Skin of body (tissue), 2 donors: ENCODE data around the gene WDR4. TPM values are rescaled to one million over a fixed set of nuclear protein-coding genes. Genes with fewer than 3 reads are reported as not detected.
"Not testable (repeated sequence)": the region's sequence is repeated elsewhere in the genome, so short reads cannot be mapped to it uniquely, and the experiment has no call there.

Source experiments
- DNase-seq: peaks from one replicate; lab custom pipeline; 2025; lab: John Stamatoyannopoulos, UW
- total RNA-seq: library from RNA; depleted of rRNA; stranded (reverse); fragments of >200 nt; gene quantifications from one replicate; pipeline ENCODE4 v1.2.3, GENCODE V29; 2014

WDR4 gene
- total RNA-seq, 1 donor from 2014 or later = 8.6 TPM

GRCh38 chr21:42820616-42821465 is 58.5 kb downstream of the WDR4 start:
- DNase-seq = no peak

DNA sequence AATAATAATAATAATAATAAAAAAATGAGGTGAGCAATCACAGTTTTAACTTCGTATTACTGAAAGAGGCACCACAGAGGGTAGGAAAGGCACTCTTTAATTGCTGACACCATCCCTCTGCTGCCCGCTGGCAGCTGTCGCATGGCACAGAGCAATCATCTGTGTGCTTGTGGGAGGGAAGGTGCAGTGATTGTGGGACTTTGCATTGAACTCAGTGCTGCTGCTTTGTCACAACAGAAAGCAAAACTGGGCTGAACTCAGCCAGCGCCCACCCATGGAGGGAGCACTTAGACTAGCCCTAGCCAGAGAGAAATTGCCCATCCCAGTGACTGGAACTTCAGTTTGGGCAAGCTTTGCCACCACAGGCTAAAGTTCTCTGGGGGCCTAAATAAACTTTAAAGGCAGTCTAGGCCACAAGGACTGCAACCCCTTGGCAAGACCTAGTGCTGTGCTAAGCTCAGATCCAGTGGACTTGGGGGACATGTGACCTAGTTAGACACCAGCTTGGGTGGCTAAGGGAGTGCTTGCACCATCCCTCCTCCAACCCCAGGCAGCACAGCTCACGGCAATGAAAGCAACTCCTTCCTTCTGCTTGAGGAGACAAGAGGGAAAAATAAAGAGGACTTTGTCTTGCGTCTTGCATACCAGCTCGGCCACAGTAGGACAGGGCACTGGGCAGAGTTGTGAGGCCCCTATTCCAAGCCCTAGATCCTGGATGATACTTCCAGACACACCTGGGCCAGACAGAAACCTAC is 59.3 kb downstream of the WDR4 start:
- no peak for DNase-seq

DNA sequence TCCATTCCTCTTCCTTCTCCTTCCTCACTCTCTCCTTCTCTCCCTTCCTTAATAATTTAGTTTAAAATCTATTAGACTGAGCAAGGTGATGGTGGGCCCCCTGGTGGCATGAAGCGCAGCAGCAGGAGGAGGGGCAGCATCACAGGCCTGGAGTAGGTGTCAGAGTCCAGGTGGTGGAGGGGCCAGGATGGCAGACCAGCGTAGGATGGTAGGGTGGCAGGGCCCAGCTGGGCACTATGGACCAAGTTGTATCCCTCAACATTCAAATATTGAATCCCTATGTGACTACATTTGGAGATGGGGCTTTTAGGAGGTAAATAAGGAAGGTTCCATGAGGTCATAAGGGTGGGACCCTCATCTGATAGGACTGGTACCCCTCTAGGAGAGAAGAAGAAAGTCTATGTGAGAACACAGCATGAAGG is 61.0 kb downstream of the WDR4 start:
- DNase-seq = no peak

DNA sequence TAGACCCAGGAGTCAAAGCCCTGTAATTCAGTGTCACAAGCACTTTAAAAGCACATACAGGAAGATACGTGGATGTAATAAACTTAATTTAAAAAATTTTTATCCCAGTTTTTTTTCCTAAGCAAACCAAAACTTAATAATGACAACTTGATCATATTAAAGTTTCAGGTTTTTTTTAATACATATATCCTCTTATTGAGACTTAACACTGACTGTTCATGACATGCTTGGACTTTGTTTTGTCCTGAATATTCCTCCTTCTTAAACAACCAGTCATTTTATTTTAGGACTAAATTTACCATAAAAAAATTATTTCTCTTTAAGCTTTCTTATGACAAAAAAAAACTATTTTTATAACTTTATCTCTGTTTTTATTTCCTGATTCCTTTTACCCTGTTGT is 64.1 kb downstream of the WDR4 start:
- no peak for DNase-seq

DNA sequence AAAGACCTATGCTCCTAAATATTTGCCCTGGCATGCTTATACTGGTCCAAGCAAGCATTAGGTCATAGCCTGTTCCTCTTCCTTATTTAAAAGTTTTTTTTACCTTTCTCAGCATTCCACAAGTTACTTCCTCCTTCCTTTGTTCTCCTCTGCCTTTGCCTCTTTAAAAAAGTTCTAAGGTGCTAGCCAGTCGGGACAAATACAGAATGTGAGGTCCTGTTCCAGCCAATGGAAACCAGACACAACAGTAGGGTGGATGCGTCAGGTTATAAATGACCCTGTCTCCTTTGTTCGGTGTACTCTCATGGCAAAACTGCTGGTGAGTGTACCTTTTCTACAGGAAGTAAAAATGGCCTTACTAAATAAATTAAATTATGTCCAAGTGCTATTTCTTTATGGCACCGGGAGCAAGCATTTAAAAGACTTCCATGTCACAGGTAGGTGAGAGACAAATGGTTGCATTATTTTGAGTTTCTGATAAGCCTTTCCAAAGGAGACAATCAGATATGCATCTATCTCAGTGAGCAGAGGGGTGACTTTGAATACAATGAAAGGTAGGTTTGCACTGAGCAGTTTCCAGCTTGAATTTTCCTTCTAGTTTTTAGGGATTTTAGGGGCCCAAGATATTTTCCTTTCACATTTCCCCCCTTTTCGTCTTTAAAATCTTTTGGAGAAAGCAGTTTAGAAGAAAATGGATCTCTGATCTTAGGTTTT is 66.7 kb downstream of the WDR4 start:
- DNase-seq = not testable (repeated sequence)

DNA sequence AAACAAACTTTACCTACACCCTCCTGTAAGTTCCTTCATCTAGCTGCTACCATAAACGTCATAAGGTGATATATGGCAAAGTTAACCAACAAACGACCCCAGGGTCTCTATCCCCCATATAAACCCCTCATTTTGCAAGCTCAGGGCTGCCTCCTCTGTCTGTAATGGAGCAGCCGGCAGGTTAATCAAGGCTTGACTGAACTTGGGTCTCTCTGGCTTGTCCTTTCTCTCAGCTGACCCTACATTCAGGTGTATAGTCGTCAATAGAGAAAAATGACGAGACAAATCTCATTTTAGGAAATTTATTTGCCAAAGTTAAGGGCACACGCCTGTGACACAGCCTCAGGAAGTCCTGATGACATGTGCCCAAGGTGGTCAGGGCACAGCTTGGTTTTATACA is 67.4 kb downstream of the WDR4 start:
- DNase-seq = no peak

- DNase-seq = no peak
Observed at GRCh38 chr21:42809577-42810475, 69.5 kb downstream of the WDR4 start.

DNA sequence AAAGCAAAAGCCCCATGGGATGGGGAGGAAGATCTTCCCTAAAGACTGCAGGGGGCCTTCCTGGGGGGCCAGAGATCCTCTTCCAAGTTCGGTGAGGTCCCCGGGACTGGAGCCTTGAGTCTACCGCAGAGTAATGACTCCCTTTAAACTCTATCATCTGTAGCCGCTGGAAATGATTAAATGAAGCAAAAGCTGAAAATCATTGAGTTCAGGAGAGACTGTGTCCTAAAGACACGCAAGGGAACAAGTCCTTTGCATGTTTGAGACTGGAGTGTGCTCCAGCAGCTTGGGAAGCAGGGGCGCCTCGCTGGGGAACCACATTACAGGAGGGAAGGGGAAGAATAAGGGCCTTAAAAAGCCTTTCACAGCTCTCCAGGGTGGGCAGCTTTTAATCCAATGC is 70.2 kb downstream of the WDR4 start:
- DNase-seq = no peak

- no peak for DNase-seq
Observed at GRCh38 chr21:42807938-42808613, 71.3 kb downstream of the WDR4 start.

- not testable (repeated sequence) for DNase-seq
Observed at GRCh38 chr21:42807293-42807895, 71.9 kb downstream of the WDR4 start.

DNA sequence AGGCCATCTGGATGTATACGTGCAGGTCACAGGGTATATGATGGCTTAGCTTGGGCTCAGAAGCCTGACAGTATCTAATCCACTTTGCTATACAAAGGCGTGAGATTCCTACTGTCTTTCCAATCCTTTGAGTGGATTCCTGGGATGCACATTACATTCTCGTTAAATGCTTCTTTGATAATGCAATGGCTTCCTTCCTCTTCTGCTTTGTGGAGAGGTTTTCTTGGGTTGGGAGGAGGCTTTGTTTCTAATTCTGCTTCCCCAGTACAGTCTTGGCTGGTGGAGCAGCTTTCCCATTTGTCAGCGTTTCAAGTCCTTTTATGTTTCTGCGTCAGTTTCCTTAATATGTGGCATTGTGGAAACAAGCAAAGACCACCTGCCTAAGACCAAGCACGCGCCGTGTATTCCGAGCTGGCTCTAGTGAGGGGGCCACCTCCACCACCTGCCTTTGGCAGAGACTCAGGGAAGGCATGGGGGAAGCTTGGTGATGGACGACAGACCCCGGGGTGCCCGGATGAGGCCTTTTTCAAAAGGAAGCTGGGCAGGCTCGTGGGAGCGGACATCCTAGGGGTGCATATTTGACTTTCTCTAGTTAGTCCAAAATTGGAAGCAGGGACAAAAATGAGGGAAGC is 72.7 kb downstream of the WDR4 start:
- DNase-seq = no peak

GRCh38 chr21:42801616-42802015 is 77.7 kb downstream of the WDR4 start:
- DNase-seq = not testable (repeated sequence)

DNA sequence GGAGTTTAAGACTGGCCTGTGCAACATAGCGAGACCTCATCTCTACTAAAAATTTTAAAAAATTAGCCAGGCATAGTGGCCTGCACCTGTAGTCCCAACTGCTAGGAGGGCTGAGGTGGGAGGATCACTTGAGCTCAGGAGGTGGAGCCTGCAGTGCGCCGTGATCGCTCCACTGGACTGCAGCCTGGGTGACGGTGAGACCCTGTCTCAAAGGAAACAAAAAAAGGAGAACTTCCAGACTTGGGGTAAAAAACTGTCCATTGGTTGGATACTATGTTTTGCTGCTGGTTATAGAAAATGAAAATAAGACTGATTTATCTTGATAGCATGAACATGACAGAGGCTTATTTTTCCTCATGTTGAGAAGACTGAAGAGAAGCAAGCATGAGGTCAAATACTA is 79.4 kb downstream of the WDR4 start:
- DNase-seq = no peak

DNA sequence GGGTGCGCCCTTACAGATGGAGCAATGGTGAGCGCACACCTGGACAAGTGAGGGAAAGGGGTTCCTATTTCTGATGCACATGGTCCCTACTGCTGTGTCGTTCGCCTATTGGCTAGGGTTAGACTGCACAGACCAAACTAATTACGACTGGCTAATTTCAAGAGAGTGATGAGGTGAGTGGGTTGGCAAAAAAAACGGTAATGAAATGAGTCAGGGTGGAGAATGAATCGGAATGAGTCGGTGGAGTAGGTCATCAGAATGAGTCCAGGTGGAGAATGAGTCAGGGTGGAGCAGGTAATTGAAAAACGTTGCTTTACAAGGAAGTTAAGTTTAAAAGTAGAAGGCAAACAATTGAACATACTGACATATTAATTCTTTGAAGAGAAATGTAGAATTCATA is 79.8 kb downstream of the WDR4 start:
- DNase-seq = no peak

Other genes starting within 250 kb of the WDR4 start
- gene PDE9A, start 225.9 kb downstream of the WDR4 start, total RNA-seq = 3.4 TPM
- gene NDUFV3, start 13.8 kb upstream of the WDR4 start, total RNA-seq = 37.9 TPM
- gene ERVH48-1, start 46.1 kb upstream of the WDR4 start, total RNA-seq = 0.20 TPM
- gene PKNOX1, start 95.0 kb upstream of the WDR4 start, total RNA-seq = 14.7 TPM
- gene CBS, start 196.3 kb upstream of the WDR4 start, total RNA-seq = 3.7 TPM
- 45.4 TPM for gene U2AF1, start 228.0 kb upstream of the WDR4 start, total RNA-seq